Common myeloid progenitor, CD34-positive (primary cell): ENCODE measurements around the gene C1orf56.

Experiments
- CTCF ChIA-PET: fragments of 350-600 bp; sonication (Branson Sonifier 250); formaldehyde crosslinking; loops from one replicate; lab custom pipeline; 2021; ENCODE audit warnings: antibody characterized with exemption; lab: Charles Lee
- POLR2A ChIA-PET: fragments of 350-600 bp; sonication (Branson Sonifier 250); formaldehyde crosslinking; loops from one replicate; lab custom pipeline; 2021; ENCODE audit warnings: antibody characterized with exemption; lab: Charles Lee
- DNase-seq, 3 donors: peaks; one replicate each; pipeline versions ENCODE4 v3.0.0 to v3.0.0-alpha.2; 2013
- H3K27ac ChIP-seq, 2 experiments: 1 replicate in 1 of 2; 2 replicates in 1 of 2; pipeline ENCODE4 v1.7.0; 2013; ENCODE audit warnings: inconsistent platforms in 2 of 2, low read length in 2 of 2, mild to moderate bottlenecking in 2 of 2, low read depth in 1 of 2, moderate library complexity in 1 of 2; ENCODE audit not compliant: severe bottlenecking in 2 of 2, insufficient read depth in 1 of 2, poor library complexity in 1 of 2
- H3K27me3 ChIP-seq, 5 experiments: replicated peaks in 2 of 5; 1 replicate in 3 of 5; 2 replicates in 2 of 5; pipeline versions ENCODE4 v1.6.1 to v1.7.0; 2013; ENCODE audit warnings: low read length in 4 of 5, mild to moderate bottlenecking in 2 of 5, moderate library complexity in 2 of 5, inconsistent platforms in 1 of 5; ENCODE audit not compliant: insufficient read depth in 5 of 5, control insufficient read depth in 4 of 5
- H3K36me3 ChIP-seq, 4 experiments: 1 replicate in 2 of 4; 2 replicates in 2 of 4; pipeline versions ENCODE4 v1.6.1 to v1.7.0; 2013; ENCODE audit warnings: low read length in 3 of 4, control low read depth in 1 of 4, mild to moderate bottlenecking in 1 of 4; ENCODE audit not compliant: control insufficient read depth in 4 of 4, insufficient read depth in 4 of 4
- H3K4me1 ChIP-seq, 4 experiments: 1 replicate in 3 of 4; 2 replicates in 1 of 4; pipeline versions ENCODE4 v1.6.1 to v1.7.1; 2013; ENCODE audit warnings: low read length in 3 of 4, mild to moderate bottlenecking in 3 of 4, control low read depth in 1 of 4, inconsistent platforms in 1 of 4, moderate library complexity in 1 of 4; ENCODE audit not compliant: control insufficient read depth in 4 of 4, insufficient read depth in 4 of 4; ENCODE audit errors: control extremely low read depth in 1 of 4
- H3K4me3 ChIP-seq, 7 experiments: 1 replicate in 4 of 7; 2 replicates in 3 of 7; pipeline versions ENCODE4 v1.5.1 to v1.7.0; 2013; ENCODE audit warnings: mild to moderate bottlenecking in 7 of 7, low read length in 6 of 7, moderate library complexity in 6 of 7, inconsistent platforms in 2 of 7, low read depth in 2 of 7, control low read depth in 1 of 7; ENCODE audit not compliant: insufficient read depth in 4 of 7, control insufficient read depth in 1 of 7; ENCODE audit errors: extremely low read depth in 1 of 7
- H3K9me3 ChIP-seq, 5 experiments: 1 replicate in 4 of 5; 2 replicates in 1 of 5; pipeline versions ENCODE4 v1.6.1 to v1.7.1; 2013; ENCODE audit warnings: low read length in 4 of 5, mild to moderate bottlenecking in 2 of 5, inconsistent platforms in 1 of 5, low read depth in 1 of 5, moderate library complexity in 1 of 5; ENCODE audit not compliant: control insufficient read depth in 4 of 5, insufficient read depth in 2 of 5; ENCODE audit errors: control extremely low read depth in 1 of 5
- WGBS: methylation state at CpG from one replicate; pipeline ENCODE4 v1.1.5; 2013; ENCODE audit not compliant: insufficient coverage; 5-methylcytosine and 5-hydroxymethylcytosine counted together

C1orf56 gene

GRCh38 chr1:151008244-151009205 lies 39.0 kb upstream of the C1orf56 start, which contains the start of gene PRUNE1:
PRUNE1 (plus strand) TSS chr1:151008449; CDS start chr1:151008633, 184 bp downstream.
- no peaks in the 10 kb centered on the region for H3K9me3 ChIP-seq
- 0% methylated on average over 63 of the region's 69 CpGs for WGBS
- no peaks in the 10 kb centered on the region for H3K27me3 ChIP-seq
- H3K4me3 ChIP-seq = peak within 1 kb of the TSS; percentile 69 to 96 (median 81)
- H3K27ac ChIP-seq = peak within 1 kb of the TSS; percentile 95 to 98
- ChIA-PET CTCF (interaction anchor here (1.1 to 1.7 kb wide), 2 partner anchors 9 to 29 kb away, joined by 7 read pairs; no protein-coding TSS in a partner anchor), POLR2A (no interaction called here)
- no peaks in the 10 kb centered on the region for H3K36me3 ChIP-seq
- peak; percentile 98 to 99 (median 99) for DNase-seq
- H3K4me1 ChIP-seq = peaks cover 32 to 95% (median 83%) of the 10 kb centered on the region in 4 experiments

DNA sequence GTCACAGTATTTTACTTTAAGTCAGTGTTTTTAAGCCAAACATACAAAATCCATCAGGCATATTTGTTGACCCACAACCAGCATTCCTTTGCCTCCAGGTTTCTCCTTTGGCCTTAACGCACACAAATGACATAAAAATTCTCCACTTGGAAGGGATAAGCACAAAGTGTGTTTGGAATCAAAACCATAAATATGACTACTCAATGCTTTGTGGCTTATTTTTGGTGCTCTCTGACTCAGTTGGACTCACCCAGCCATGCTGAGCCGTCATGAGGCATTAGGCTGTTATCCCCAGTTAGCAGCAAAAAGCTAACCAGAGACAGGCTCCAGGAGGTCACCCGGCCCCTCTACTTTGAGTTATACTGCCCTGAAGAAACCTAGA lies 38.4 kb upstream of the C1orf56 start:
- Histone ChIP-seq H3K9me3 (no peaks in the 10 kb centered on the region), H3K4me3 (peak overlapping the region in 6 of 7 experiments; percentile 75 to 96 (median 84)), H3K27me3 (no peaks in the 10 kb centered on the region), H3K27ac (peak overlapping the region; percentile 95 to 98), H3K4me1 (peaks cover 34 to 93% (median 81%) of the 10 kb centered on the region in 4 experiments), H3K36me3 (no peaks in the 10 kb centered on the region)
- POLR2A ChIA-PET = no interaction called here
- whole genome bisulfite sequencing = 60% methylated on average over 2 of the region's 3 CpGs
- CTCF ChIA-PET = interaction anchor here (1.1 to 1.7 kb wide), 2 partner anchors 10 to 29 kb away, joined by 7 read pairs; no protein-coding TSS in a partner anchor
- no peak for DNase-seq

DNA sequence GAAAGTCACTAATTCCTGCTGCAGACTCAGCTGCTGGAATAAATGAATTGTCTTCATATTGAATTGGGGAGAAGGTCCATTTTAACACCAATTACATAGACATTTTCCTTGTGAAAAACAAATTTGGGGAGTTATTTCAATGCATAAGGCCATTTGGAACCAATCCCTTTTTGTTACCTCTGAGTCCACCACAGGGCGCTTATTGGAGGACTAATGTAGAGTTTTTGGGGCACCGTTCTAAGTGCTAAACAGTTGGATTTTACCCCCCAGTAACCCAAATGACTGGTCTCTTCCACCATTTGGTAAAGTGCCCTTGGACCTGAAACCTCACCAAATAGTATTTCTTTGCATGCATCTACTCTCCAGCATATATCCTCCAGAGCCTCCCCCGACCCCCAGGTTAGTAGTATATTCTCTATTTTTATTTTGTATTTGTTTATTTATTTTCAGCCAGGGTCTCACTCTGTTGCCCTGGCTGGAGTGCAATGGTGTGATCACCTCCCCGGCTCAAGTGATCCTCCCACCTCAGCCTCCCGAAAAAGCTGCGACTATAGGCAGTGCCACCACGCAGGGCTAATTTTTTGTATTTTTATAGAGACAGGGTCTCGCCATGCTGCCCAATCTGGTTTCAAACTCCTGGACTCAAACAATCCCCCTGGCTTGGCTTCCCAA lies 37.7 kb upstream of the C1orf56 start:
- Histone ChIP-seq H3K27me3 (no peaks in the 10 kb centered on the region), H3K27ac (peak overlapping the region in 1 of 2 experiments; percentile 98), H3K36me3 (no peaks in the 10 kb centered on the region), H3K4me1 (peaks cover 33 to 89% (median 76%) of the 10 kb centered on the region in 4 experiments), H3K9me3 (no peaks in the 10 kb centered on the region), H3K4me3 (peak overlapping the region in 2 of 7 experiments; percentile 87 to 88)
- ChIA-PET CTCF (interaction anchor here (1.1 to 1.7 kb wide), 3 partner anchors 11 to 30 kb away, joined by 3 to 7 read pairs (median 7); no protein-coding TSS in a partner anchor), POLR2A (no interaction called here)
- DNase-seq = no peak
- 98% methylated on average over 7 of the region's 8 CpGs for WGBS

DNA sequence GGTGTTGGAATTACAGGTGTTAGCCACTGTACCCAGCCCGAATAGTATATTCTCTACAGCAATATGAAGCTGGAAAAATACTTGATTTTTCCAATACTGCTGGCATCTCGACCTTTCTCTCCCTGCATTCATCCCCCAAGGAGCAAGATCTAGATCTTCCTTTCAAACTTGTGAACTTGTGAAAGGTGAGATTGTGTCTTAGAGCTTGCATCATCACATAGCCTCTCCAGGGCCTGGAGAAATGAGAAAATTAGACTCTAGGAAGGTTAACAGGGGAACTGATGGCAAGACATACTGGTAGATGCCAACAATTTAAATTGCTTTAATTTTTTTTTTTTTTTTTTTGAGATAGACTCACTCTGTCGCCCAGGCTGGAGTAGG lies 37.2 kb upstream of the C1orf56 start:
- Histone ChIP-seq H3K4me3 (no peak overlapping the region), H3K36me3 (no peaks in the 10 kb centered on the region), H3K4me1 (peaks cover 32 to 84% (median 71%) of the 10 kb centered on the region in 4 experiments), H3K9me3 (no peaks in the 10 kb centered on the region), H3K27me3 (no peaks in the 10 kb centered on the region), H3K27ac (peak overlapping the region in 1 of 2 experiments; percentile 27)
- ChIA-PET CTCF (interaction anchor here (1.4 kb wide), 1 partner anchor 12 kb away, joined by 3 read pairs; no protein-coding TSS in a partner anchor), POLR2A (no interaction called here)
- whole genome bisulfite sequencing = 100% methylated on average over 1 of the region's 3 CpGs
- DNase-seq = no peak

GRCh38 chr1:151011154-151011850 lies 36.2 kb upstream of the C1orf56 start:
- CTCF ChIA-PET = interaction anchor here (0.7 to 1.9 kb wide), 5 partner anchors 13 to 60 kb away, joined by 3 to 7 read pairs (median 4); no protein-coding TSS in a partner anchor
- DNase-seq = peak in 2 of 3 donors; percentile 80 to 85

GRCh38 chr1:151012684-151013471 lies 34.7 kb upstream of the C1orf56 start:
- WGBS = 96% methylated on average over 11 of the region's 14 CpGs
- Histone ChIP-seq H3K36me3 (peaks cover 0 to 5% (median 2%) of the 10 kb centered on the region in 4 experiments), H3K9me3 (no peaks in the 10 kb centered on the region), H3K27me3 (no peaks in the 10 kb centered on the region), H3K4me3 (no peak overlapping the region), H3K27ac (peak overlapping the region in 1 of 2 experiments; percentile 59), H3K4me1 (peaks cover 21 to 58% (median 46%) of the 10 kb centered on the region in 4 experiments)
- POLR2A ChIA-PET = no interaction called here
- no peak for DNase-seq
- CTCF ChIA-PET = interaction anchor here (1.0 to 1.9 kb wide), 3 partner anchors 11 to 31 kb away, joined by 3 to 7 read pairs (median 3); partner anchors contain the start of gene ANXA9

More at GRCh38 chr1:151011154-151011850, 36.2 kb upstream of the C1orf56 start:
- no peaks in the 10 kb centered on the region for H3K36me3 ChIP-seq
- peaks cover 27 to 74% (median 61%) of the 10 kb centered on the region in 4 experiments for H3K4me1 ChIP-seq
- WGBS = 71% methylated on average over 1 of the region's 4 CpGs
- POLR2A ChIA-PET = interaction anchor here (0.6 to 0.7 kb wide), 2 partner anchors 240 to 246 kb away, joined by 4 to 5 read pairs; partner anchors contain the start of gene CTSS
- peak overlapping the region in 3 of 7 experiments; percentile 1 to 42 (median 12) for H3K4me3 ChIP-seq
- peak overlapping the region; percentile 30 to 45 for H3K27ac ChIP-seq
- H3K9me3 ChIP-seq = no peaks in the 10 kb centered on the region
- H3K27me3 ChIP-seq = no peaks in the 10 kb centered on the region
